Subcutaneous preadipocyte (primary cell): ENCODE data around the gene SHROOM4. TPM values are rescaled to one million over a fixed set of nuclear protein-coding genes. Genes with fewer than 3 reads are reported as not detected.

ENCODE experiments used
- small RNA-seq: library from RNA; depleted of rRNA; stranded (forward); fragments of <200 nt; gene quantifications from one replicate; pipeline ENCODE3, GENCODE V24; 2012
- total RNA-seq: library from RNA; depleted of rRNA; stranded (reverse); fragments of >200 nt; gene quantifications from 2 replicates; pipeline ENCODE4 v1.2.3, GENCODE V29; 2012

SHROOM4 gene
- 0.37 and 0.39 TPM in 2 replicates for total RNA-seq

GRCh38 chrX:50813843-50814661 is at the start of gene SHROOM4:
TSS of gene SHROOM4 (minus strand) at chrX:50814194. CDS start at chrX:50814018, 176 bp downstream.

Small RNA genes within 50 kb of the gene (small RNA-seq; reads per million reads assigned to genes)
- not detected for gene RNU6-935P

Other genes starting within 250 kb of the SHROOM4 start
- not detected in 2 replicates for gene BMP15, start 96.5 kb upstream of the SHROOM4 start, total RNA-seq